PC-3 (cell line): ENCODE results near the gene EIF4A3. TPM values are rescaled to one million over a fixed set of nuclear protein-coding genes. Genes with fewer than 3 reads are reported as not detected.
A peak's percentile ranks its signal among the peaks of the same experiment; 100 is the strongest.

Experiments
- ATAC-seq: fragments of 200-7000 bp; cut with Tn5 transposase; 2 replicates; pipeline ENCODE4 v1.9.1; 2020; ENCODE audit warnings: mild to moderate bottlenecking, moderate library complexity
- BruUV-seq: library from RNA; stranded (reverse); fragments of 400-500 nt; replicated peaks from 2 replicates; lab custom pipeline; 2021; lab: Mats Ljungman, UMichigan
- CTCF ChIA-PET: fragments of 300-600 bp; sonication (Branson Sonifier 250); formaldehyde crosslinking; loops from one replicate; lab custom pipeline; 2022; ENCODE audit warnings: antibody characterized with exemption; lab: Charles Lee
- POLR2A ChIA-PET: fragments of 300-600 bp; sonication (Branson Sonifier 250); formaldehyde crosslinking; loops from one replicate; lab custom pipeline; 2022; ENCODE audit warnings: antibody characterized with exemption; ENCODE audit not compliant: unreplicated experiment; lab: Charles Lee
- DNase-seq: peaks from one replicate; pipeline ENCODE4 v3.0.0-alpha.2; 2015
- H2AFZ ChIP-seq: fragments of 300-600 bp; sonication (generic); 2 replicates; pipeline ENCODE4 v1.6.0; 2016; ENCODE audit warnings: antibody characterized with exemption, low read length
- H3F3A ChIP-seq: fragments of 300-600 bp; sonication (generic); one replicate; pipeline ENCODE4 v1.6.0; 2017; ENCODE audit warnings: antibody characterized with exemption, low read length, control low read depth, mild to moderate bottlenecking; ENCODE audit not compliant: unreplicated experiment
- H3K27ac ChIP-seq: fragments of 300-600 bp; sonication (generic); 2 replicates; pipeline ENCODE4 v1.5.1; 2016; ENCODE audit warnings: mild to moderate bottlenecking, low read length
- H3K27me3 ChIP-seq: fragments of 300-600 bp; sonication (generic); 2 replicates; pipeline ENCODE4 v1.6.1; 2016; ENCODE audit warnings: low read length, mixed read lengths
- H3K36me3 ChIP-seq: fragments of 300-600 bp; sonication (generic); 2 replicates; pipeline ENCODE4 v1.6.1; 2016; ENCODE audit warnings: low read depth, mixed run types, low read length, mixed read lengths
- H3K4me1 ChIP-seq: fragments of 300-600 bp; sonication (generic); 2 replicates; pipeline ENCODE4 v1.5.1; 2016; ENCODE audit warnings: low read length; ENCODE audit not compliant: insufficient read depth
- H3K4me2 ChIP-seq: fragments of 300-600 bp; sonication (generic); 2 replicates; pipeline ENCODE4 v1.6.0; 2016; ENCODE audit warnings: low read length
- H3K4me3 ChIP-seq: fragments of 300-600 bp; sonication (generic); 2 replicates; pipeline ENCODE4 v1.5.1; 2016; ENCODE audit warnings: mild to moderate bottlenecking, low read length, mixed read lengths
- H3K79me2 ChIP-seq: fragments of 300-600 bp; sonication (generic); 2 replicates; pipeline ENCODE4 v1.6.1; 2017; ENCODE audit warnings: low read length, mixed read lengths
- H3K9ac ChIP-seq: fragments of 300-600 bp; sonication (generic); 2 replicates; pipeline ENCODE4 v1.6.0; 2016; ENCODE audit warnings: mild to moderate bottlenecking, low read length
- H3K9me2 ChIP-seq: fragments of 300-600 bp; sonication (generic); replicated peaks from 2 replicates; pipeline ENCODE4 v1.6.1; 2016; ENCODE audit warnings: mixed run types, low read length, mixed read lengths
- H3K9me3 ChIP-seq: fragments of 300-600 bp; sonication (generic); 2 replicates; pipeline ENCODE4 v1.6.1; 2016; ENCODE audit warnings: low read length, mixed read lengths
- H4K20me1 ChIP-seq: fragments of 300-600 bp; sonication (generic); 2 replicates; pipeline ENCODE4 v1.6.1; 2016; ENCODE audit warnings: low read length, mixed read lengths
- CTCF ChIP-seq: fragments of 300-600 bp; sonication (generic); conservative IDR thresholded peaks from 2 replicates; pipeline ENCODE4 v1.5.1; 2017; ENCODE audit warnings: antibody characterized with exemption, low read depth, mild to moderate bottlenecking, low read length
- EZH2 ChIP-seq: fragments of 300-600 bp; sonication (generic); IDR thresholded peaks from one replicate; pipeline ENCODE4 v1.6.1; 2017; ENCODE audit warnings: antibody characterized with exemption, mild to moderate bottlenecking, low read length; ENCODE audit not compliant: unreplicated experiment
- EZH2phosphoT487 ChIP-seq: fragments of 300-600 bp; sonication (generic); IDR thresholded peaks from 2 replicates; pipeline ENCODE4 v1.6.1; 2018; ENCODE audit warnings: mild to moderate bottlenecking, antibody characterized with exemption, low read length, borderline replicate concordance
- intact Hi-C: fragments of 100-400 bp; cut with micrococcal nuclease; formaldehyde crosslinking; loops from 2 replicates; pipeline ENCODE4 v1.9.0; 2023
- total RNA-seq: library from RNA; depleted of rRNA; stranded (reverse); fragments of >200 nt; gene quantifications from 2 replicates; pipeline ENCODE4 v1.2.3, GENCODE V29; 2014

EIF4A3 gene
- total RNA-seq, 1 experiment from 2014 or later, result 167 TPM

GRCh38 chr17:80169784-80170500 is 23.0 kb upstream of the EIF4A3 start, which contains the start of gene CARD14:
TSS of gene CARD14 (plus strand) at chr17:80170030. CDS start at chr17:80181439, 11,409 bp downstream.
- ChIA-PET POLR2A (no interaction called here), CTCF (no interaction called here)
- H3K4me1 ChIP-seq, result peaks cover 10% of the 10 kb centered on the region
- no peak within 1 kb of the TSS for H3K27ac ChIP-seq
- TF ChIP-seq CTCF, result no peak
- no peak for TF ChIP-seq EZH2
- no peak for TF ChIP-seq EZH2phosphoT487
- ATAC-seq (peak; percentile 91), DNase-seq (peak; percentile 91)
- no peaks in the 10 kb centered on the region for H3K79me2 ChIP-seq
- no TSS peak for BruUV-seq
- H2AFZ ChIP-seq, result peak within 1 kb of the TSS; percentile 80
- H3K9me2 ChIP-seq, result no peaks in the 10 kb centered on the region
- H3K9ac ChIP-seq, result no peak within 1 kb of the TSS
- intact Hi-C loops, result no loop called here
- H3K36me3 ChIP-seq, result no peaks in the 10 kb centered on the region
- peak within 1 kb of the TSS; percentile 77 for H3K4me2 ChIP-seq
- H3F3A ChIP-seq, result no peaks in the 10 kb centered on the region
- H3K9me3 ChIP-seq, result no peaks in the 10 kb centered on the region
- no peaks in the 10 kb centered on the region for H4K20me1 ChIP-seq
- peak within 1 kb of the TSS; percentile 57 for H3K4me3 ChIP-seq
- H3K27me3 ChIP-seq, result no peaks in the 10 kb centered on the region

- TF ChIP-seq CTCF (no peak), EZH2 (no peak), EZH2phosphoT487 (no peak)
- Histone ChIP-seq H3K4me2 (no peak overlapping the region), H3K27ac (no peak overlapping the region), H3K27me3 (no peaks in the 10 kb centered on the region), H4K20me1 (no peaks in the 10 kb centered on the region), H2AFZ (no peak overlapping the region), H3K79me2 (no peaks in the 10 kb centered on the region), H3K9me3 (no peaks in the 10 kb centered on the region), H3K9me2 (no peaks in the 10 kb centered on the region), H3K36me3 (no peaks in the 10 kb centered on the region), H3K9ac (no peak overlapping the region), H3K4me1 (peaks cover 10% of the 10 kb centered on the region), H3K4me3 (no peak overlapping the region), H3F3A (no peaks in the 10 kb centered on the region)
- intact Hi-C loops, result no loop called here
- no TSS peak for BruUV-seq
- CTCF ChIA-PET, result no interaction called here
- no peak for DNase-seq
- POLR2A ChIA-PET, result no interaction called here
- ATAC-seq, result no peak
Measured at GRCh38 chr17:80169107-80169506, 22.2 kb upstream of the EIF4A3 start.

- Histone ChIP-seq H3K9me3 (no peaks in the 10 kb centered on the region), H3K4me2 (no peak overlapping the region), H3K79me2 (no peaks in the 10 kb centered on the region), H3K36me3 (no peaks in the 10 kb centered on the region), H3F3A (no peaks in the 10 kb centered on the region), H3K9me2 (no peaks in the 10 kb centered on the region), H3K4me3 (no peak overlapping the region), H3K4me1 (peaks cover 10% of the 10 kb centered on the region), H3K27me3 (no peaks in the 10 kb centered on the region), H3K9ac (no peak overlapping the region), H4K20me1 (no peaks in the 10 kb centered on the region), H2AFZ (no peak overlapping the region), H3K27ac (no peak overlapping the region)
- intact Hi-C loops, result no loop called here
- no peak for DNase-seq
- BruUV-seq, result no TSS peak
- TF ChIP-seq CTCF (no peak), EZH2phosphoT487 (no peak), EZH2 (no peak)
- POLR2A ChIA-PET, result no interaction called here
- CTCF ChIA-PET, result no interaction called here
- no peak for ATAC-seq
Measured at GRCh38 chr17:80168371-80168770, 21.4 kb upstream of the EIF4A3 start.
